GM10266 (cell line): ENCODE data around the gene ASB4.

Experiments
- DNase-seq: peaks from one replicate; pipeline ENCODE4 v3.0.0; 2012; ENCODE audit errors: extremely low spot score
- TF ChIP-seq, protein P1 (sequence below): IDR thresholded peaks from 2 replicates; pipeline ENCODE4 v1.5.1; 2012; ENCODE audit warnings: mild to moderate bottlenecking, low read depth; ENCODE audit not compliant: control insufficient read depth, insufficient read depth; ENCODE audit errors: missing control alignments

The ASB4 gene

DNA sequence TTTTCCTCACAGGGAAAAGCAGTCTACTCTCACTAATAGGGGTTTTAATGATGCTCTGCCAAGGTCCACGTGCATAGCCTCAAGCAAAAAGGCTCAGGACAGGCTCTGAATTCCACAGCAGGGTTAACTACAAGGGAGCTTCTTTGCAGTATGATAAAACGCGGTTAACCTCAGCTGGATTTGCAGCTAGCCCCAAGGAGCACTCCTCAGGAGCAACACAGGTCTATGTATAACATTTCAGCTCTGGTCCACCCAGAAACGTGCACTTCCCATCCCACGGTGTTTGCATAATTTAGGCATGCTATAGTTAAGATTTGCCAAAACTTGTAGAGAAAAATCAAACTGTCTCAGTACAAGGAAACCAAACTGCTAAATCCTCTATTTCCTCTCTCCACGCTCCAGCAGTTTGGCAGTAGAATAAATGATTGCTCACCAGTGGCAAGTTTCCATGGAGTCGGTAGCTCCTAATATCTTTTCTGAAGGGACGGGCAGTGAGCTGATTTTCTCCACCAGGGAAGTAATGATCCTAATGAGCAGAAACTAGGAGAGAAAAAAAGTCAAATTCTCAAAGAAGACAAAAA, 13.1 kb upstream of the ASB4 start:
- DNase-seq = no peak
- TF ChIP-seq, protein P1, sequence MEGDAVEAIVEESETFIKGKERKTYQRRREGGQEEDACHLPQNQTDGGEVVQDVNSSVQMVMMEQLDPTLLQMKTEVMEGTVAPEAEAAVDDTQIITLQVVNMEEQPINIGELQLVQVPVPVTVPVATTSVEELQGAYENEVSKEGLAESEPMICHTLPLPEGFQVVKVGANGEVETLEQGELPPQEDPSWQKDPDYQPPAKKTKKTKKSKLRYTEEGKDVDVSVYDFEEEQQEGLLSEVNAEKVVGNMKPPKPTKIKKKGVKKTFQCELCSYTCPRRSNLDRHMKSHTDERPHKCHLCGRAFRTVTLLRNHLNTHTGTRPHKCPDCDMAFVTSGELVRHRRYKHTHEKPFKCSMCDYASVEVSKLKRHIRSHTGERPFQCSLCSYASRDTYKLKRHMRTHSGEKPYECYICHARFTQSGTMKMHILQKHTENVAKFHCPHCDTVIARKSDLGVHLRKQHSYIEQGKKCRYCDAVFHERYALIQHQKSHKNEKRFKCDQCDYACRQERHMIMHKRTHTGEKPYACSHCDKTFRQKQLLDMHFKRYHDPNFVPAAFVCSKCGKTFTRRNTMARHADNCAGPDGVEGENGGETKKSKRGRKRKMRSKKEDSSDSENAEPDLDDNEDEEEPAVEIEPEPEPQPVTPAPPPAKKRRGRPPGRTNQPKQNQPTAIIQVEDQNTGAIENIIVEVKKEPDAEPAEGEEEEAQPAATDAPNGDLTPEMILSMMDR = no peak

DNA sequence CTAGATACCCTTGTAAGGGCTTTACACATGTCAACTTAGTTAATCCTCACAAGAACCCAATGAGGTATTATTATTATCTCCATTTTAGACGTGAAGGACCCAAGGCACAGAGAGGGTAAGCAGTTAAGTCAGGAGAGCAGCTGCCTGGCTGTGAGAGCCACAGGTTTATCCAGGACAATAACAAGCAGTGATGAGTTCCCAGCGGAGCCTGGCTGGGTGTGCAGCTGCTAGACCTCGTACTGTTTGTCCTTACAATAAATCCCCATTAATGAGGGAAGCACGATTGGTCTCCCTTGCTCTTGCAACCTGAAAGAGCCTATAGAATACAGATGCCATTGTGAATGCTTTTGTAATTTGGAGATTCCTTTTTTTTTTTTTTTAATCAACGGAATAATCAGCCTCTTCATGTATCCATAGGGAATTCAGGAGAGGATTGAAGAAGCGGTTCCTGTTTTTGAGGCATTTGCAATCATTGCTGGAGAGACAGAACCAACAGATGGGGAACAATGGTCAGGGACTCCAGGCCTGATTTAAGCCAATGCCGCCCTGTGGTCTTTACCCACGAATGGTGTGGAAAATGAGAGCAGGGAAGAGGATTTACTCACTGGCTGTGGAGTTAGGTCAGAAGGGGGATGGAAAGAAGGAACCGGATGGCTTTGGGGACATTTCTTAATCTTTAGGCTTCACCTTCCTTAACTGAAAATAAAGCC, 12.3 kb upstream of the ASB4 start:
- DNase-seq = no peak
- TF ChIP-seq, protein P1 = no peak

DNA sequence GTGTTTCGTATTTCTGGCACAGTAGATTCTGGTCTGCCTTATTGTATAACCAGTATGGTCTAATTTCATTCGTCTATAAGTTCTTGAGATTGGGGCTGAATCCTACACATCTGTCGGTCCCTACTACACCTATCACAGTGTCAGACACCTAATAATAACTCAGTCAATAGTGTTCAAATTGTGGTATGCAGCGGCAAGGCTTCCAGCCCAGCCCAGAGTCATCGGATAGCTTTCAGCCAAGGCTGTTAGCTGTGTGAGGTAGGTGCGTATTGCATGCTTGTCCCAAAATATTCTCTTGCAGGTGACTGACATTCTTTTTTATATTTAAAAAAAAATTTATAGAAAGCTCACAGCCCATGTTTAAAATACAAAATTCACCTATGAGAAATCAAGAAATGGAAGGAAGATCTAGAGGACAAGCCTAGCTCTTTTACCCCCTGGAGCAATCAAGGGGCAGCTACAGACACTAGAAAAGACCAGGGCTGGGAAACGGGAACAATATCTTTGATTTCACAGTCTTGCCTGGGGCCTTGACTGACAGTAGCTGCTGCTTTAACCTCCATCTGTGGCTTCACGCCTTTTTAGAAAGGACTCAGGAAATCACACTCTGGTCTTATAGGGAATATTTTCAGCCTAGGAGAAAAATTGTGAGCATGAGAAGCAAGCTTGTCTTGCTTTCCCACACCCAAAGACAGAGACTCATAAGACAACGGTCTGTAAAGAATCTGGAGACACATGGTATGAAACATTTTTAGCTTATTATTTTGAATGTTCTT, 9.5 kb upstream of the ASB4 start:
- TF ChIP-seq, protein P1 = no peak
- DNase-seq = no peak

DNA sequence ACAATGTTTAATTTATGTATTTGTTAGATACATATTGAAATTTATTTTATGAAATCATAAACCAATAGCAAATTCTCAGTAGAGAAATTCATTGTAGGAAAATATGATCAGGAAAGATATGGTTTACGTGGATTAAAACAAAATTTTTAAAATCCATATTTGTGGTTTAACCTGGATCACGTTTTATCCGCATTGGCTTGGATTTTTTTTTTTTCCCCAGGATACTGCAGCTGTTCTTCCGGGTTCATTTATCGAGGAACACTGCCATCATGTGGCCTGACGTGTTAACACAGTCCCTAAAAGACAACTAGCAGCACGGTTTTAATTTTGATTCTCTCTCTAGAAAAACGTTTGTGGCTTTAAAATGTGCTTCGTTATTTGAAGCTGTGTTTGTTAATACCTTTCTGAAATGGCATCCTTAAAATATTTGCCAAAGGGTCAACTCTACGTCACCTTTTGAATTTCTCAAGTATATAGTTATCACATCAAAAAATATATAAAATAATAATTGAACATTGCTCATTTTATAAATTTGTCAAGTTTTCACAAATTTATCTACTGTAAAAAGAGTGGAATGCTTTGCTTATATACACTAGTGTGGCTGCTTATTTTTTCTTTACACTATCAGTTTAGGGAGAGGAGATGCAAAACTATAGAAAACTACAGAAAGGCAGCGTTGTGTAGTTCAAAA, 8.7 kb upstream of the ASB4 start:
- TF ChIP-seq, protein P1 = peak; percentile 81
- peak; percentile 46 for DNase-seq

DNA sequence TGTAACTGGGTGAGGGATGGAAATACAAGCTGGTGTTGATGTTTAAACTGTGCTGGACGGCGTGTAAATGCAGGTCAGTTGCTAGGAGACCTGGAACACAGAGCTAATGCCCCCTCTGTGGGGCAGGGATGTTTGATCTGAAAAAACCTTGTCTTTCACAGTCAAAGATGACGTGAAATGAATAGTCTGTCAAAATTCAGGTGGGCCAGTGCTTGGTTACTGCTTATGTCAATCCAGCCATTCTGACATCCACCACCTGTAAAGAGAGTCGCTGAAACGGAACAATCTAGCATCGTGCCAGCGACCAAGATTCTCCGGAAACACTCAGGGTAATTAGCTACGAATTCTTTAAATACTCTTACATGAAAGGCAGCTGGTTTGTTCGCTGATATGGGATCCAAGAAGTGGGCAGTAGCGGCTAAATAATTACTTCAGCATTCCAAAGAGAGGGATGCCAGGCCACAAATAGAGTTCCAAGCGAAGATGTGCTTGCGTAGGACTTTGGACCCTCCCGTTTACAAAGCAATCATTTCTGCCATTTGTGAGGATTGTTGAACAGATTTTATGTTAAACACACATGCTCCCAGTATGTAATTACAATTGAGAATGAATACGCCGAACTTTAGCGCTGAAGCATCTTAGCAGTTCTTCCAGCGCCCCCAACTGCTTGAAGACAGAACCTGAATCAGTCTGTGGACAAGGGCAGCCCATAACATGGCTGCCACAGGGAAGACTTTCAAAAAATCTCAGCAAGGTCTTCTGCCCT, 7.3 kb upstream of the ASB4 start:
- TF ChIP-seq, protein P1 = no peak
- DNase-seq = no peak

DNA sequence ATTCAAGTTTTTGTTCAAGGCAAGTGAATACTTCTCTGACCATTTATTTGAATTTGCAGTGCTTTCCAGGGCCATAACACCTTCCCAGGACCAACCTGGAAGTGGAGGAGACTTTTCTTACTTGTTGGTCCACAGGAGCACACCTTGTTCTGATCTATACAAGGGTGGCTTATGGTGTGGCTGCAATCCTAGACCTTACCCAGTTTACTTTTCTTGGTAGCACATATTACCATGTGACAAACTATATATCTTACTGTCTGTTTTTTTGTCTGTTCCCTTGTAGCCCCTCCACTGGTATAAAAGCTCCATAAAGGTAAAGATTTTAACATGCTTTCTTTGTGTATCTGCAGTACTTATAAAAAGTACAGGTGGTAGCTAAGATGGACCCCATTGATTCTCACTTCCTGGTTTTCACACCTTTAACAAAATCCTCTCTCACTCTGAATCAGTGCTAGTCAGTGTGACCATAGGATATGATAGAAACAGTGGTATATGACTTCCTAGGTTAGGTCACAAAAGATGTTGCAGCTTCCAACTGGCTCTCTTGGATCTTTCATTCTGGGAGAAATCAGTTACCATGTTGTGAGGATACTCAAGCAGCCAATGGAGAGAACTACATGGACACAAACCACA, 5.6 kb upstream of the ASB4 start:
- DNase-seq = no peak
- TF ChIP-seq, protein P1 = no peak
